Heart left ventricle (tissue), 16 donors: ENCODE measurements around the gene CNGA2. TPM values are rescaled to one million over a fixed set of nuclear protein-coding genes. Genes with fewer than 3 reads are reported as not detected.

ENCODE experiments used
- ATAC-seq, 4 donors: fragments of 200-7000 bp; cut with Tn5 transposase; one replicate each; pipeline ENCODE4 v1.9.1; 2020 to 2022; ENCODE audit warnings: moderate library complexity in 4 of 4, mild to moderate bottlenecking in 3 of 4, moderate number of reproducible peaks in 1 of 4
- DNase-seq, 5 donors: peaks; one replicate each; pipeline ENCODE4 v3.0.0-alpha.2; 2020
- H3K27ac ChIP-seq, 12 donors: fragments of 200-600 bp; sonication (generic) in 4 of 12; one replicate each; pipeline versions ENCODE4 v1.5.0 to v1.8.0; 2016 to 2022; ENCODE audit warnings: mild to moderate bottlenecking in 2 of 12
- H3K27me3 ChIP-seq, 9 donors: fragments of 200-600 bp; sonication (generic) in 2 of 9; one replicate each; pipeline versions ENCODE4 v1.5.1 to v1.8.0; 2016 to 2022; ENCODE audit warnings: mild to moderate bottlenecking in 3 of 9
- H3K36me3 ChIP-seq, 9 donors: fragments of 200-600 bp; sonication (generic) in 2 of 9; one replicate each; pipeline versions ENCODE4 v1.5.0 to v1.8.0; 2018 to 2022; ENCODE audit warnings: mild to moderate bottlenecking in 2 of 9
- H3K4me1 ChIP-seq, 12 donors: fragments of 200-600 bp; sonication (generic) in 4 of 12; one replicate each; pipeline versions ENCODE4 v1.5.0 to v1.8.0; 2016 to 2022; ENCODE audit warnings: mild to moderate bottlenecking in 3 of 12
- H3K4me3 ChIP-seq, 12 donors: fragments of 200-600 bp; sonication (generic) in 4 of 12; one replicate each; pipeline versions ENCODE4 v1.5.0 to v1.8.0; 2017 to 2022; ENCODE audit warnings: mild to moderate bottlenecking in 9 of 12, moderate library complexity in 4 of 12
- H3K9me3 ChIP-seq, 12 donors: fragments of 200-600 bp; sonication (generic) in 4 of 12; one replicate each; pipeline versions ENCODE4 v1.5.0 to v1.8.0; 2016 to 2022; ENCODE audit warnings: mild to moderate bottlenecking in 1 of 12
- POLR2A ChIP-seq, 2 donors: fragments of 450-650 bp; IDR thresholded peaks; one replicate each; pipeline ENCODE4 v1.6.1; 2017; ENCODE audit warnings: antibody characterized with exemption in 2 of 2, mild to moderate bottlenecking in 2 of 2, moderate library complexity in 2 of 2
- WGBS, 4 donors: extraction: QIAGEN DNeasy Blood & Tissue Kit in 2 of 4; methylation state at CpG; one replicate each; pipeline versions ENCODE4 v1.1.5 to v1.1.7; 2013 to 2018; 5-methylcytosine and 5-hydroxymethylcytosine counted together
- intact Hi-C, 10 donors: fragments of 100-400 bp; cut with DNase I; formaldehyde crosslinking; loops; one replicate each; pipeline versions ENCODE4 v1.11.1 to v1.14.2; 2022
- polyA plus RNA-seq, 2 donors: library from polyadenylated mRNA; stranded (reverse); fragments of 200-250 nt; gene quantifications; one replicate each; pipeline ENCODE4 v1.2.3, GENCODE V29; 2013
- total RNA-seq, 9 donors: library from RNA; depleted of rRNA in 2 of 9; stranded (reverse); fragments of >200 nt in 2 of 9; fragmentation: NEBNext Ultra II Directional in 3 of 9; extraction: Animal tissue kit (Norgen Biotek cat#: 25700) in 3 of 9; gene quantifications; one replicate each; pipeline versions ENCODE4 v1.1.0 to v1.2.4, GENCODE V29; 2016 to 2023
- TF ChIP-seq, protein P1 (sequence below), 12 donors: fragments of 200-600 bp; sonication (generic) in 4 of 12; IDR thresholded peaks; one replicate each; pipeline versions ENCODE4 v1.5.0 to v1.8.0; 2018 to 2022; ENCODE audit warnings: antibody characterized with exemption in 12 of 12, mild to moderate bottlenecking in 5 of 12
- donor health status: ischemic (EF 13 %, LVEDD 7.1; RV severe dilation, severe dysfunction).
- donor health status: healthy with polysubstance abuse.
- donor health status: DM: no; HTN: yes; CAD: no.
- donor health status: DM: no; HTN: no; CAD: no.
- donor health status: ischemic (EF 25% LVEDD 6.9; RV normal size, moderate dysfunction).
- donor health status: ischemic (EF 25% LVEDD 5.7; RV mildly dilated, moderate dysfunction).
- donor health status: healthy.
- donor health status: DM: yes; HTN: yes; CAD: no.
- donor health status: ischemic (EF 35%, LVEDD 5.7; RV mildly dilated, moderate dysfunction).
- donor health status: nonischemic (EF 11% LVEDD 7.7; RV severe dilation, severe dysfunction).
- donor health status: DM: yes; HTN: yes; CAD: no.
- donor health status: PGD.
- donor health status: ischemic (EF 29% LVEDD 5.4; RV normal size, mild dysfunction).
- donor health status: nonischemic (EF 23%, LVEDD 6.1; RV moderate dilation, normal function).

Gene CNGA2
- total and polyA plus RNA-seq, 11 donors: not detected

DNA sequence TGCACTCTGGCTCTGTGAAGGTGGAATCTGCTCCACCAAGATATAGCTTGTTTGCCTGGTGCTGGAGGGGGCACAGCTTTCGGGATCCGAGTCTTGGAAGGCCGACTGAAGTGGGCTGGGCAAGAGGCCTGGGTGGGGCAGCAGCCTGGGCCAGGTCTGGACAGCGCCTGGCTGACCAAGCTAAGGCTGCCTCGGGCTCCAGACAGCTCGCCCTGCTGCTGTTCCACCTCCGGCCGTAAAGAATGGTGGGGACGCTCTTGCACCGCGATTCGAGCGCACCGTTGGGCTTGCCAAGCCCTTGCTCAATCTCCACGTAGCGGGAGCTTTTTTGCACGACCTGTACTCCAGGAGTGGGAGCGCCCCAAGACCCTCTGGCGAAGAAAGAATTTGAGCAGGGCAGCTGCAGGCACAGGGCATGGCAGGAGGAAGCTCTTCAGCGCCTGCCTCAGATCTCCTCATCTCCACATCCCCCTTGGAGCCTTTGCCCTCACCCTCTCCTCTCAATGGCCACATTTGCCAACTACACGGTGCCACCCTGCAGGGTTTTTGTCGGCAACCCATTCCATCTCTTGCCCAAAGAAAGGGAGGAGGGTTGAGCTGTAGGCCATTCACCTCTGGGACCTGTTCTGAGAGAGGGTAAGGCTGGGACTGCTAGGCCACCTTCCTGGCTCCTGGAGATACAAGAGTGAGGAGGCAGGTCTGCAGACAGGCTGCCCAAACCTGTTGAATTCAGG lies 18.9 kb downstream of the CNGA2 start:
- 12 to 31% (median 18%) methylated on average over 11 to 22 of the region's 22 CpGs for WGBS, 4 donors
- intact Hi-C loops: loop anchor here in 7 of 10 donors (2.0 to 10.0 kb wide), 10 partner anchors 221 to 1071 kb away; partner anchors contain the start of genes GABRE (in 1 of the 7) and GABRQ (in 1 of the 7)

GRCh38 chrX:151754047-151754429 lies 19.5 kb downstream of the CNGA2 start:
- DNase-seq (no peak), ATAC-seq (peak in 1 of 4 donors; percentile 21)
- 70 to 82% (median 76%) methylated on average over 6 of the region's 6 CpGs for WGBS, 4 donors
- no peak for TF ChIP-seq POLR2A (IDR thresholded peaks at IDR 0.05)
- TF ChIP-seq, protein P1, sequence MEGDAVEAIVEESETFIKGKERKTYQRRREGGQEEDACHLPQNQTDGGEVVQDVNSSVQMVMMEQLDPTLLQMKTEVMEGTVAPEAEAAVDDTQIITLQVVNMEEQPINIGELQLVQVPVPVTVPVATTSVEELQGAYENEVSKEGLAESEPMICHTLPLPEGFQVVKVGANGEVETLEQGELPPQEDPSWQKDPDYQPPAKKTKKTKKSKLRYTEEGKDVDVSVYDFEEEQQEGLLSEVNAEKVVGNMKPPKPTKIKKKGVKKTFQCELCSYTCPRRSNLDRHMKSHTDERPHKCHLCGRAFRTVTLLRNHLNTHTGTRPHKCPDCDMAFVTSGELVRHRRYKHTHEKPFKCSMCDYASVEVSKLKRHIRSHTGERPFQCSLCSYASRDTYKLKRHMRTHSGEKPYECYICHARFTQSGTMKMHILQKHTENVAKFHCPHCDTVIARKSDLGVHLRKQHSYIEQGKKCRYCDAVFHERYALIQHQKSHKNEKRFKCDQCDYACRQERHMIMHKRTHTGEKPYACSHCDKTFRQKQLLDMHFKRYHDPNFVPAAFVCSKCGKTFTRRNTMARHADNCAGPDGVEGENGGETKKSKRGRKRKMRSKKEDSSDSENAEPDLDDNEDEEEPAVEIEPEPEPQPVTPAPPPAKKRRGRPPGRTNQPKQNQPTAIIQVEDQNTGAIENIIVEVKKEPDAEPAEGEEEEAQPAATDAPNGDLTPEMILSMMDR (IDR thresholded peaks at IDR 0.05): no peak
- Histone ChIP-seq H3K9me3 (no peaks in the 10 kb centered on the region), H3K4me1 (peaks cover 0 to 3% (median 0%) of the 10 kb centered on the region in 12 donors), H3K27ac (no peak overlapping the region), H3K36me3 (no peaks in the 10 kb centered on the region), H3K4me3 (no peak overlapping the region), H3K27me3 (peaks cover 0 to 18% (median 0%) of the 10 kb centered on the region in 9 donors)
- intact Hi-C loops: loop anchor here in 7 of 10 donors (5.0 to 10.0 kb wide), 8 partner anchors 221 to 1071 kb away; partner anchors contain the start of gene GABRE (in 1 of the 7)

More for the DNA sequence above, 18.9 kb downstream of the CNGA2 start:
- no peaks in the 10 kb centered on the region for H3K9me3 ChIP-seq
- peaks cover 0 to 18% (median 0%) of the 10 kb centered on the region in 9 donors for H3K27me3 ChIP-seq
- TF ChIP-seq, protein P1 (IDR thresholded peaks at IDR 0.05): peak; percentile 63 to 85 (median 78)
- TF ChIP-seq POLR2A (IDR thresholded peaks at IDR 0.05): no peak
- no peak overlapping the region for H3K27ac ChIP-seq
- peak; percentile 37 to 95 (median 90) for ATAC-seq
- no peak overlapping the region for H3K4me3 ChIP-seq
- peak; percentile 25 to 82 (median 48) for DNase-seq
- no peaks in the 10 kb centered on the region for H3K36me3 ChIP-seq
- peaks cover 0 to 3% (median 0%) of the 10 kb centered on the region in 12 donors for H3K4me1 ChIP-seq

DNA sequence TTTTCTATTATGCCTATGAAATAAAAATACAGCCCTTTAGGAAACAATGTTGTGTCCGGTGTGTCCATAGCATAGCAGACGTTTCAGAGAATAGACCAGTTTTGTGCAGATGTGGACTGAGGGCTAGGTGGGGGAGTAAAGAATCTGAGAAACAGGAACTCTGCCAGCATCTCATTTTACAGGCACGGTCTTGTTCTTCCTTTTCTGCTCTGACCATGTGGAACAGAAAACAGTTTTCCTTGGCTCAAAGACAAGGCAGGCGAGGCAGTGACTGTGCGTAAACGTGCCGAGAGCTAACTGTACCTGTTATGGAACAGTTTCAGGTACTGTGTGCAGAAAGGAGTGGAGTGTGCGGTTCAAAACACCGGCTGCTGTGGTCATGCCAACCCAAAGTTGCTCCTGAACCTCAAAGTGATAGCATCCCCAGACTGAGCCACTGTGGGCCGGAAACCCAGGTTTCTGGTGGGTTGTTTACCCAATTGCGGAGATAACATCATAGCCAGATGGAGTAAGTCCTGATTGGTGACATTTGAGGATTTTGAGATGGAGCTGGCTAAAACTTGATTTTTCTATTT lies 20.2 kb downstream of the CNGA2 start:
- intact Hi-C loops: loop anchor here in 8 of 10 donors (5.0 to 10.0 kb wide), 8 partner anchors 220 to 1070 kb away; partner anchors contain the start of gene GABRE (in 1 of the 8)
- Histone ChIP-seq H3K4me3 (no peak overlapping the region), H3K36me3 (no peaks in the 10 kb centered on the region), H3K27me3 (peaks cover 0 to 15% (median 0%) of the 10 kb centered on the region in 9 donors), H3K9me3 (no peaks in the 10 kb centered on the region), H3K4me1 (peaks cover 0 to 3% (median 0%) of the 10 kb centered on the region in 12 donors), H3K27ac (no peak overlapping the region)
- no peak for ATAC-seq
- DNase-seq: no peak
- 75 to 83% (median 79%) methylated on average over 11 of the region's 11 CpGs for WGBS, 4 donors
- no peak for TF ChIP-seq POLR2A (IDR thresholded peaks at IDR 0.05)
- TF ChIP-seq, protein P1 (IDR thresholded peaks at IDR 0.05): no peak
